GM12878 (cell line): ENCODE measurements around the gene C5orf34. TPM values are rescaled to one million over a fixed set of nuclear protein-coding genes. Genes with fewer than 3 reads are reported as not detected.
A peak's percentile ranks its signal among the peaks of the same experiment; 100 is the strongest.

Source experiments
- CHD4 ChIP-seq: fragments of 200-600 bp; sonication (generic); IDR thresholded peaks from 2 replicates; pipeline ENCODE4 v1.6.1; 2016; ENCODE audit warnings: mild to moderate bottlenecking
- FOXK2 ChIP-seq: fragments of 450-650 bp; IDR thresholded peaks from 2 replicates; pipeline ENCODE4 v1.6.1; 2017; ENCODE audit warnings: mild to moderate bottlenecking, moderate library complexity
- HDGF ChIP-seq: fragments of 450-650 bp; IDR thresholded peaks from 2 replicates; pipeline ENCODE4 v1.6.1; 2016; ENCODE audit warnings: antibody characterized with exemption
- JUNB ChIP-seq: IDR thresholded peaks from 2 replicates; pipeline ENCODE4 v1.6.1; 2016; ENCODE audit warnings: antibody characterized with exemption, mild to moderate bottlenecking
- KDM1A ChIP-seq: fragments of 200-600 bp; sonication (generic); IDR thresholded peaks from 2 replicates; pipeline ENCODE4 v1.6.1; 2016; ENCODE audit warnings: borderline replicate concordance
- MAX ChIP-seq: IDR thresholded peaks from 2 replicates; pipeline ENCODE4 v1.6.1; 2012; ENCODE audit warnings: low read depth, low read length, improper control_type of control experiment
- NFXL1 ChIP-seq: fragments of 450-650 bp; IDR thresholded peaks from 2 replicates; pipeline ENCODE4 v1.6.1; 2017; ENCODE audit warnings: antibody characterized with exemption, mild to moderate bottlenecking, borderline replicate concordance
- PAX5 ChIP-seq: IDR thresholded peaks from 2 replicates; pipeline ENCODE4 v1.6.1; 2011; ENCODE audit warnings: low read depth, low read length, borderline replicate concordance
- PKNOX1 ChIP-seq: fragments of 450-650 bp; IDR thresholded peaks from 2 replicates; pipeline ENCODE4 v1.6.1; 2016; ENCODE audit warnings: mild to moderate bottlenecking
- RBBP5 ChIP-seq: fragments of 200-600 bp; sonication (generic); conservative IDR thresholded peaks from 2 replicates; pipeline ENCODE4 v1.6.1; 2016
- SMAD1 ChIP-seq: fragments of 450-650 bp; IDR thresholded peaks from 2 replicates; pipeline ENCODE4 v1.6.1; 2018; ENCODE audit warnings: mild to moderate bottlenecking, low read depth; ENCODE audit not compliant: partially characterized antibody
- TAF1 ChIP-seq: IDR thresholded peaks from 2 replicates; pipeline ENCODE4 v1.6.1; 2011; ENCODE audit warnings: mild to moderate bottlenecking, low read depth, low read length, borderline replicate concordance
- ZNF24 ChIP-seq: fragments of 450-650 bp; IDR thresholded peaks from 2 replicates; pipeline ENCODE4 v1.6.1; 2017; ENCODE audit warnings: antibody characterized with exemption, mild to moderate bottlenecking
- ZNF622 ChIP-seq: fragments of 450-650 bp; IDR thresholded peaks from 2 replicates; pipeline ENCODE4 v1.6.1; 2017; ENCODE audit warnings: mild to moderate bottlenecking, inconsistent platforms
- polyA plus RNA-seq, 11 experiments: library from polyadenylated mRNA; depleted of rRNA in 4 of 11; unstranded in 6 of 11; stranded (reverse) in 5 of 11; fragments of >200 nt; fragmentation: Nextera tagmentation in 4 of 11; fragmentation: Illumina TruSeq in 1 of 11; extraction: Ambion mirVana in 4 of 11; extraction: Trizol in 1 of 11; gene quantifications; 1 replicate in 1 of 11; 2 replicates in 10 of 11; pipeline versions ENCODE4 v1.2.1 to v1.2.3, GENCODE V29; 2011 to 2016; ENCODE audit warnings: inconsistent platforms in 2 of 11, missing spikeins in 2 of 11, low read depth in 1 of 11
- total RNA-seq, 4 experiments: library from RNA; depleted of rRNA in 3 of 4; stranded (reverse); fragments of >200 nt in 3 of 4; fragmentation: Illumina TruSeq in 1 of 4; extraction: Trizol in 1 of 4; gene quantifications; 2 replicates each; pipeline versions ENCODE4 v1.2.1 to v1.2.3, GENCODE V29; 2013 to 2021
- TF ChIP-seq, protein P1 (sequence below): fragments of 150-350 bp; IDR thresholded peaks from 2 replicates; pipeline ENCODE4 v1.6.1; 2014; ENCODE audit warnings: mild to moderate bottlenecking, low read depth, low read length
- TF ChIP-seq, protein P2 (sequence below): fragments of 450-650 bp; IDR thresholded peaks from 2 replicates; pipeline ENCODE4 v1.6.1; 2017; ENCODE audit warnings: mild to moderate bottlenecking
- TF ChIP-seq, protein P3 (sequence below): IDR thresholded peaks from 2 replicates; pipeline ENCODE4 v1.6.1; 2012; ENCODE audit warnings: improper control_type of control experiment, low read depth, low read length; ENCODE audit not compliant: insufficient replicate concordance

Gene C5orf34
- total and polyA plus RNA-seq, 10 of the 15 experiments (the other 5 are each of a cell fraction or from before 2014, with no cell fraction given), result 6.1 to 15.1 (median 10.0) TPM

- TF ChIP-seq TAF1, result peak; percentile 21; the same call in 1 of the 2 replicates
- TF ChIP-seq PAX5, result no peak
- TF ChIP-seq, protein P1, sequence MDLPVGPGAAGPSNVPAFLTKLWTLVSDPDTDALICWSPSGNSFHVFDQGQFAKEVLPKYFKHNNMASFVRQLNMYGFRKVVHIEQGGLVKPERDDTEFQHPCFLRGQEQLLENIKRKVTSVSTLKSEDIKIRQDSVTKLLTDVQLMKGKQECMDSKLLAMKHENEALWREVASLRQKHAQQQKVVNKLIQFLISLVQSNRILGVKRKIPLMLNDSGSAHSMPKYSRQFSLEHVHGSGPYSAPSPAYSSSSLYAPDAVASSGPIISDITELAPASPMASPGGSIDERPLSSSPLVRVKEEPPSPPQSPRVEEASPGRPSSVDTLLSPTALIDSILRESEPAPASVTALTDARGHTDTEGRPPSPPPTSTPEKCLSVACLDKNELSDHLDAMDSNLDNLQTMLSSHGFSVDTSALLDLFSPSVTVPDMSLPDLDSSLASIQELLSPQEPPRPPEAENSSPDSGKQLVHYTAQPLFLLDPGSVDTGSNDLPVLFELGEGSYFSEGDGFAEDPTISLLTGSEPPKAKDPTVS, result no peak
- no peak for TF ChIP-seq KDM1A
- TF ChIP-seq ZNF24, result no peak
- no peak for TF ChIP-seq NFXL1
- TF ChIP-seq ZNF622, result no peak
- TF ChIP-seq FOXK2, result no peak
- no peak; the same call in 1 of the 2 replicates for TF ChIP-seq HDGF
- no peak for TF ChIP-seq SMAD1
- TF ChIP-seq, protein P2, sequence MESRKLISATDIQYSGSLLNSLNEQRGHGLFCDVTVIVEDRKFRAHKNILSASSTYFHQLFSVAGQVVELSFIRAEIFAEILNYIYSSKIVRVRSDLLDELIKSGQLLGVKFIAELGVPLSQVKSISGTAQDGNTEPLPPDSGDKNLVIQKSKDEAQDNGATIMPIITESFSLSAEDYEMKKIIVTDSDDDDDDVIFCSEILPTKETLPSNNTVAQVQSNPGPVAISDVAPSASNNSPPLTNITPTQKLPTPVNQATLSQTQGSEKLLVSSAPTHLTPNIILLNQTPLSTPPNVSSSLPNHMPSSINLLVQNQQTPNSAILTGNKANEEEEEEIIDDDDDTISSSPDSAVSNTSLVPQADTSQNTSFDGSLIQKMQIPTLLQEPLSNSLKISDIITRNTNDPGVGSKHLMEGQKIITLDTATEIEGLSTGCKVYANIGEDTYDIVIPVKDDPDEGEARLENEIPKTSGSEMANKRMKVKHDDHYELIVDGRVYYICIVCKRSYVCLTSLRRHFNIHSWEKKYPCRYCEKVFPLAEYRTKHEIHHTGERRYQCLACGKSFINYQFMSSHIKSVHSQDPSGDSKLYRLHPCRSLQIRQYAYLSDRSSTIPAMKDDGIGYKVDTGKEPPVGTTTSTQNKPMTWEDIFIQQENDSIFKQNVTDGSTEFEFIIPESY, result 0 out of 2 replicates have a peak, but pooled peaks have one; percentile 8
- no peak for TF ChIP-seq CHD4
- TF ChIP-seq JUNB, result no peak
- TF ChIP-seq PKNOX1, result peak; percentile 13; the same call in 1 of the 2 replicates
- no peak for TF ChIP-seq MAX
- TF ChIP-seq, protein P3, sequence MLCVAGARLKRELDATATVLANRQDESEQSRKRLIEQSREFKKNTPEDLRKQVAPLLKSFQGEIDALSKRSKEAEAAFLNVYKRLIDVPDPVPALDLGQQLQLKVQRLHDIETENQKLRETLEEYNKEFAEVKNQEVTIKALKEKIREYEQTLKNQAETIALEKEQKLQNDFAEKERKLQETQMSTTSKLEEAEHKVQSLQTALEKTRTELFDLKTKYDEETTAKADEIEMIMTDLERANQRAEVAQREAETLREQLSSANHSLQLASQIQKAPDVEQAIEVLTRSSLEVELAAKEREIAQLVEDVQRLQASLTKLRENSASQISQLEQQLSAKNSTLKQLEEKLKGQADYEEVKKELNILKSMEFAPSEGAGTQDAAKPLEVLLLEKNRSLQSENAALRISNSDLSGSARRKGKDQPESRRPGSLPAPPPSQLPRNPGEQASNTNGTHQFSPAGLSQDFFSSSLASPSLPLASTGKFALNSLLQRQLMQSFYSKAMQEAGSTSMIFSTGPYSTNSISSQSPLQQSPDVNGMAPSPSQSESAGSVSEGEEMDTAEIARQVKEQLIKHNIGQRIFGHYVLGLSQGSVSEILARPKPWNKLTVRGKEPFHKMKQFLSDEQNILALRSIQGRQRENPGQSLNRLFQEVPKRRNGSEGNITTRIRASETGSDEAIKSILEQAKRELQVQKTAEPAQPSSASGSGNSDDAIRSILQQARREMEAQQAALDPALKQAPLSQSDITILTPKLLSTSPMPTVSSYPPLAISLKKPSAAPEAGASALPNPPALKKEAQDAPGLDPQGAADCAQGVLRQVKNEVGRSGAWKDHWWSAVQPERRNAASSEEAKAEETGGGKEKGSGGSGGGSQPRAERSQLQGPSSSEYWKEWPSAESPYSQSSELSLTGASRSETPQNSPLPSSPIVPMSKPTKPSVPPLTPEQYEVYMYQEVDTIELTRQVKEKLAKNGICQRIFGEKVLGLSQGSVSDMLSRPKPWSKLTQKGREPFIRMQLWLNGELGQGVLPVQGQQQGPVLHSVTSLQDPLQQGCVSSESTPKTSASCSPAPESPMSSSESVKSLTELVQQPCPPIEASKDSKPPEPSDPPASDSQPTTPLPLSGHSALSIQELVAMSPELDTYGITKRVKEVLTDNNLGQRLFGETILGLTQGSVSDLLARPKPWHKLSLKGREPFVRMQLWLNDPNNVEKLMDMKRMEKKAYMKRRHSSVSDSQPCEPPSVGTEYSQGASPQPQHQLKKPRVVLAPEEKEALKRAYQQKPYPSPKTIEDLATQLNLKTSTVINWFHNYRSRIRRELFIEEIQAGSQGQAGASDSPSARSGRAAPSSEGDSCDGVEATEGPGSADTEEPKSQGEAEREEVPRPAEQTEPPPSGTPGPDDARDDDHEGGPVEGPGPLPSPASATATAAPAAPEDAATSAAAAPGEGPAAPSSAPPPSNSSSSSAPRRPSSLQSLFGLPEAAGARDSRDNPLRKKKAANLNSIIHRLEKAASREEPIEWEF, result no peak
- no peak for TF ChIP-seq RBBP5
Measured at GRCh38 chr5:43484106-43484849, 30.7 kb downstream of the C5orf34 start (continued).
